ENCODE results near the gene PITPNC1. TPM values are rescaled to one million over a fixed set of nuclear protein-coding genes. Genes with fewer than 3 reads are reported as not detected.

The PITPNC1 gene
- total RNA-seq, 4 donors from 2014 or later = 14.1 to 35.5 (median 31.8) TPM

DNA sequence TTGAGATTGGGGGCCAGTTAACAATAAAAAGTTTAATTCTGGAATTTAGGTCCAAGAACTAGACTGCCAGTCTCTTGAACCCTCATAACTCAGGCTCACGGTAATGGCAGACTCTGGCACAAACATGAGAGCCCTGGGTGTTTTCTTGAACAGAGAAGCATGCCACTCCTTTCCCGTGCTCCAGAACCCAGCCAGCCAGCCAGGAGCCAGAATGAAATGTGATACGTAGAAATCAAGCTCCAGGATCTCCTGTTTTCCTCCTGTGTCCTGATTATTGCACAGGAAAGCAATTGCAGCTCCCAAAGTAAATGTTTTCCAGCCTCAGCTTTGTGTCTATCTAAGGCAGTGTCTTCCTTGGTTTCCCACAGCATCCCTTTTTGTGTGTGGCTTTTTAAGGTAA lies 294.4 kb downstream of the PITPNC1 start:
- H3K27me3 ChIP-seq = no peaks in the 10 kb centered on the region
- no peak overlapping the region for H3K27ac ChIP-seq (replicated peaks in 1 of 4)
- peaks cover 5 to 12% (median 6%) of the 10 kb centered on the region in 4 donors for H3K4me1 ChIP-seq
- H3K36me3 ChIP-seq = peaks cover 9 to 22% (median 16%) of the 10 kb centered on the region in 4 donors
- intact Hi-C loops (cut with DNase I) = no loop called here
- no peaks in the 10 kb centered on the region for H3K9me3 ChIP-seq
- WGBS = 55% methylated on average over 3 of the region's 3 CpGs
- TF ChIP-seq POLR2A (IDR thresholded peaks at IDR 0.05; ENCODE audit: low read depth) = no peak
- H3K4me3 ChIP-seq = no peak overlapping the region
- DNase-seq (ENCODE audit: extremely low spot score) = no peak

DNA sequence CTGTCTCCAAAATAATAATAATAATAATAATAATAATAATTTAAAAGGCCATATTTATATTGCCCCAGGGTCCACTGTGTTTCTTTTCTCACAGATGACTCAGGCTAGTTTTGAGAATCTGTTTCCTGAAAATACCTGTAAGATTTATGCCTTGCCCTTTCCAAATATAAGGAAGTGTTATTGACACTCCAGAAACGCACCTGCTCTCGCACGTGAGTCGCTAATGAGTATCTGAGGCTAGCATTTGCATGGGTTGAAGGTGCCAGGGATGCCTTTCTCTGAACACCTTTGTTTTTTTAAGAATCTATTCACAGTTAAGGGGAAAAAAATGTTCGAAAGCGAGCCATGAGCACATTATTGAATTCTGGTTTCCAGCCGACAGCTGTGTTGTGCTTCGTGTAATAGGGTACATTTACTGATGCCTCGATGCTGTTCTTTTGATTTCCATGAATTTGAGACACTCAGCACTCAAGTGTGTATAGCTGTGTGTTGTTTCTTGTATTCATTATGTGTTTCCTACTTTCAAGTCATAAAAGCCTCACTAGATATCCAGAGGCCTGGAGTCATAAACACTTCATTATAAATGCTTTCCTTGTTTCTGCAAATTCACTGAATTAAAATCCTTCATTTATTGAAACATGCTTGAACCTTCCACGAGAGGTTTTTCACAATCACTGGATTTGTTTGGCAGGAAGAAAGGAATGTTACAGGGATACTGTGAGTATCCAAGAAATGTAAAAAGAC lies 295.7 kb downstream of the PITPNC1 start:
- peaks cover 9 to 23% (median 16%) of the 10 kb centered on the region in 4 donors for H3K36me3 ChIP-seq
- H3K4me1 ChIP-seq = peaks cover 8 to 23% (median 17%) of the 10 kb centered on the region in 4 donors
- intact Hi-C loops (cut with DNase I) = no loop called here
- no peaks in the 10 kb centered on the region for H3K27me3 ChIP-seq
- H3K4me3 ChIP-seq = no peak overlapping the region
- no peak overlapping the region for H3K27ac ChIP-seq (replicated peaks in 1 of 4)
- DNase-seq (ENCODE audit: extremely low spot score) = no peak
- no peaks in the 10 kb centered on the region for H3K9me3 ChIP-seq
- 90% methylated on average over 10 of the region's 10 CpGs for WGBS
- TF ChIP-seq POLR2A (IDR thresholded peaks at IDR 0.05; ENCODE audit: low read depth) = no peak
- TF ChIP-seq, protein P1, sequence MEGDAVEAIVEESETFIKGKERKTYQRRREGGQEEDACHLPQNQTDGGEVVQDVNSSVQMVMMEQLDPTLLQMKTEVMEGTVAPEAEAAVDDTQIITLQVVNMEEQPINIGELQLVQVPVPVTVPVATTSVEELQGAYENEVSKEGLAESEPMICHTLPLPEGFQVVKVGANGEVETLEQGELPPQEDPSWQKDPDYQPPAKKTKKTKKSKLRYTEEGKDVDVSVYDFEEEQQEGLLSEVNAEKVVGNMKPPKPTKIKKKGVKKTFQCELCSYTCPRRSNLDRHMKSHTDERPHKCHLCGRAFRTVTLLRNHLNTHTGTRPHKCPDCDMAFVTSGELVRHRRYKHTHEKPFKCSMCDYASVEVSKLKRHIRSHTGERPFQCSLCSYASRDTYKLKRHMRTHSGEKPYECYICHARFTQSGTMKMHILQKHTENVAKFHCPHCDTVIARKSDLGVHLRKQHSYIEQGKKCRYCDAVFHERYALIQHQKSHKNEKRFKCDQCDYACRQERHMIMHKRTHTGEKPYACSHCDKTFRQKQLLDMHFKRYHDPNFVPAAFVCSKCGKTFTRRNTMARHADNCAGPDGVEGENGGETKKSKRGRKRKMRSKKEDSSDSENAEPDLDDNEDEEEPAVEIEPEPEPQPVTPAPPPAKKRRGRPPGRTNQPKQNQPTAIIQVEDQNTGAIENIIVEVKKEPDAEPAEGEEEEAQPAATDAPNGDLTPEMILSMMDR (IDR thresholded peaks at IDR 0.05) = no peak
- no peak for TF ChIP-seq POLR2AphosphoS5 (IDR thresholded peaks at IDR 0.05)
- no peak for TF ChIP-seq EP300 (IDR thresholded peaks at IDR 0.05)

DNA sequence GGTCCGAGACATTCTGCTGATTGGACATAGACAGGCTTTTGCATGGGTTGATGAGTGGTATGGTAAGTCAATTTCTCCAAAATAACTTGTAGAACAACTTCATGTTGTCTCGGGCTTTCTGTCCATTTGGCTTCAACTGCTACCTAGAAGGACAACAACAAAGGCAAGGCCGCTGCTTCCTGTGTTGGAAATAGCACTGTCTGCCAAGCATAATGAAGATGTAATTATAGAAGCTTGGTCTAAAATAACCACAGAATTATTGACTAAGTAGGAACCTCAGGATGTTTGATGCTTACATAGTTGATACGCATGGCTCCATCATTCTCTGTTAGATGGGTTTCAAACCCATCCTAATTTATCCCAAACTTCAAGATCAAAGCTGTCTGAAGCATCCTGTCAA lies 298.4 kb downstream of the PITPNC1 start:
- WGBS = 84% methylated on average over 4 of the region's 4 CpGs
- peak overlapping the region in 1 of 4 donors; percentile 26 for H3K27ac ChIP-seq (replicated peaks in 1 of 4)

DNA sequence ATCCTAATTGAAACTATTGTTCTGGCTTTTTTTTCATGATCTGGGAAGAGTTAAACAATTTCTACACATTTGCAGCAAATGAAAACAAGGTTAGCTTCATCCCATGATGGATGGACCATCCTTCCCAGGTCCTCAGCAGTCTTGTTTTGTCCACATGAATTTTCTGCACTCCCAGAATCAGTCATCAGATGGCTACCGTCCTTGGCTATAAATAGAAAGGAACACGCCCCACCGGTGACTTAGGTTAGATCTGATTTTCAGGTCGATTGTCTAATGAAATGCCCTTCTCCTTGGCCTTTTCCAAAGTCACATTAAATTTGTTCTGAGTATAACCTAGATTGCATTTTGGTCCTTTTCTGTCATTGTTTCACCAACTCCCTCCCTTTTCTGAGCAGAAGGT lies 299.2 kb downstream of the PITPNC1 start:
- TF ChIP-seq POLR2A (IDR thresholded peaks at IDR 0.05; ENCODE audit: low read depth) = no peak
- no peak for TF ChIP-seq EP300 (IDR thresholded peaks at IDR 0.05)
- TF ChIP-seq, protein P1 (IDR thresholded peaks at IDR 0.05) = no peak
- no peak for TF ChIP-seq POLR2AphosphoS5 (IDR thresholded peaks at IDR 0.05)
- H3K27ac ChIP-seq (replicated peaks in 1 of 4) = peak overlapping the region in 1 of 4 donors; percentile 50
- intact Hi-C loops (cut with DNase I) = no loop called here
- WGBS = 56% methylated on average over 4 of the region's 4 CpGs
- H3K36me3 ChIP-seq = peaks cover 0 to 23% (median 6%) of the 10 kb centered on the region in 4 donors
- no peak overlapping the region for H3K4me3 ChIP-seq
- H3K27me3 ChIP-seq = no peaks in the 10 kb centered on the region
- DNase-seq (ENCODE audit: extremely low spot score) = no peak
- H3K4me1 ChIP-seq = peaks cover 8 to 23% (median 18%) of the 10 kb centered on the region in 4 donors
- H3K9me3 ChIP-seq = no peaks in the 10 kb centered on the region

More for the DNA sequence above, 298.4 kb downstream of the PITPNC1 start:
- DNase-seq (ENCODE audit: extremely low spot score) = no peak
- intact Hi-C loops (cut with DNase I) = no loop called here
- TF ChIP-seq POLR2A (IDR thresholded peaks at IDR 0.05; ENCODE audit: low read depth) = no peak
- TF ChIP-seq, protein P1 (IDR thresholded peaks at IDR 0.05) = no peak
- no peak for TF ChIP-seq EP300 (IDR thresholded peaks at IDR 0.05)
- no peak for TF ChIP-seq POLR2AphosphoS5 (IDR thresholded peaks at IDR 0.05)
- Histone ChIP-seq H3K4me1 (peaks cover 8 to 23% (median 18%) of the 10 kb centered on the region in 4 donors), H3K36me3 (peaks cover 0 to 27% (median 6%) of the 10 kb centered on the region in 4 donors), H3K27me3 (no peaks in the 10 kb centered on the region), H3K9me3 (no peaks in the 10 kb centered on the region), H3K4me3 (no peak overlapping the region)

DNA sequence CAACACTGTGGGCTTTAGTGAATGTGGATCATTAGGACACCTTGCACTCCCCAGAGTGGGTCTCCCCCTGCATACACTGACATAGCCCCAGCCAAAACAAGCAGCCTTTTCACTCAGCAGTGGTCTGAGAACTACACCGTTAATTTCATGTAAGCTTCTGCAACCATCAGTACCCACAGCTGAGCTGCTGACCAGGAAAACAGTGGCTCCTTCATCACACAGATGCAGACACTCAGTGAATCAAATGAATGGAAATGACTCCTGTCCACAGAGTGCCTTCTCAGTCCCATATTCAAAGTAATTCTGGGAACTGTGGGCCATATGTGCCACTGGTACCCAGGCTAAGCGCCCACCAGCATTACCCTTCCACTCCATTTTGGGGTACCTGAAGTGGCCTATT lies 301.3 kb downstream of the PITPNC1 start:
- Histone ChIP-seq H3K27me3 (no peaks in the 10 kb centered on the region), H3K4me1 (peaks cover 8 to 23% (median 18%) of the 10 kb centered on the region in 4 donors), H3K9me3 (no peaks in the 10 kb centered on the region), H3K36me3 (peaks cover 0 to 17% (median 0%) of the 10 kb centered on the region in 4 donors), H3K27ac (replicated peaks in 1 of 4) (no peak overlapping the region), H3K4me3 (no peak overlapping the region)
- TF ChIP-seq, protein P1 (IDR thresholded peaks at IDR 0.05) = no peak
- no peak for TF ChIP-seq POLR2A (IDR thresholded peaks at IDR 0.05; ENCODE audit: low read depth)
- no peak for TF ChIP-seq EP300 (IDR thresholded peaks at IDR 0.05)
- TF ChIP-seq POLR2AphosphoS5 (IDR thresholded peaks at IDR 0.05) = no peak
- intact Hi-C loops (cut with DNase I) = no loop called here
- DNase-seq (ENCODE audit: extremely low spot score) = no peak
- WGBS = 86% methylated on average over 2 of the region's 2 CpGs

Data from esophagus muscularis mucosa (tissue), 4 donors.